HCT116 (cell line): ENCODE measurements around the gene GRM1. TPM values are rescaled to one million over a fixed set of nuclear protein-coding genes. Genes with fewer than 3 reads are reported as not detected.

Experiments used
- ATAC-seq: fragments of 200-7000 bp; cut with Tn5 transposase; 2 replicates; pipeline ENCODE4 v1.9.1; 2020; ENCODE audit warnings: mild to moderate bottlenecking, moderate library complexity
- BruUV-seq: library from RNA; stranded (reverse); fragments of 400-500 nt; replicated peaks from 2 replicates; lab custom pipeline; 2021; lab: Mats Ljungman, UMichigan
- CTCF ChIA-PET: fragments of 300-600 bp; sonication (Branson Sonifier 250); formaldehyde crosslinking; loops from one replicate; lab custom pipeline; 2021; ENCODE audit warnings: antibody characterized with exemption; lab: Charles Lee
- POLR2A ChIA-PET: fragments of 300-600, 350-600 bp; sonication (Branson Sonifier 250); formaldehyde crosslinking; loops from one replicate; lab custom pipeline; 2021; ENCODE audit warnings: antibody characterized with exemption; lab: Charles Lee
- RAD21 ChIA-PET, 2 experiments: fragments of 300-600 bp; sonication (Branson Sonifier 250); formaldehyde crosslinking; loops; one replicate each; lab custom pipeline; 2023; ENCODE audit warnings: low total read pairs in 2 of 2; ENCODE audit not compliant: uncharacterized antibody in 2 of 2, unreplicated experiment in 2 of 2, low non-redundant PET in 1 of 2; lab: Charles Lee
- DNase-seq: peaks from one replicate; pipeline ENCODE4 v3.0.0-alpha.2; 2010; ENCODE audit warnings: low read depth, low spot score
- H2AFZ ChIP-seq: fragments of 200-600 bp; shearing (Covaris generic), sonication (generic); 2 replicates; pipeline ENCODE4 v1.6.1; 2017; ENCODE audit warnings: low read depth, mixed run types, mixed read lengths, antibody characterized with exemption, low read length; ENCODE audit not compliant: poor library complexity, severe bottlenecking
- H3K27ac ChIP-seq: 2 replicates; pipeline ENCODE4 v1.5.1; 2012; ENCODE audit warnings: low read depth, low read length
- H3K27me3 ChIP-seq: fragments of 200-600 bp; sonication (generic); 2 replicates; pipeline ENCODE4 v1.6.1; 2016; ENCODE audit warnings: mixed run types, low read length, mixed read lengths; ENCODE audit not compliant: insufficient read depth
- H3K36me3 ChIP-seq, 2 experiments: fragments of 200-500 bp in 1 of 2; fragments of 200-600 bp in 1 of 2; sonication (Bioruptor generic) in 1 of 2; sonication (generic) in 1 of 2; 2 replicates each; pipeline versions ENCODE4 v1.5.1 to v1.6.1; 2014 to 2016; ENCODE audit warnings: low read length in 2 of 2, inconsistent platforms in 1 of 2, mixed read lengths in 1 of 2, mixed run types in 1 of 2; ENCODE audit not compliant: insufficient read depth in 2 of 2, control insufficient read depth in 1 of 2
- H3K4me1 ChIP-seq, 2 experiments: fragments of 200-600 bp in 1 of 2; sonication (generic) in 1 of 2; 2 replicates each; pipeline versions ENCODE4 v1.5.1 to v1.6.1; 2012 to 2017; ENCODE audit warnings: low read length in 2 of 2, inconsistent platforms in 1 of 2, mild to moderate bottlenecking in 1 of 2, mixed read lengths in 1 of 2, mixed run types in 1 of 2, moderate library complexity in 1 of 2; ENCODE audit not compliant: insufficient read depth in 2 of 2, control insufficient read depth in 1 of 2
- H3K4me2 ChIP-seq: fragments of 200-600 bp; sonication (generic); 2 replicates; pipeline ENCODE4 v1.6.1; 2017; ENCODE audit warnings: mixed run types, low read length, mixed read lengths
- H3K4me3 ChIP-seq, 2 experiments: fragments of 200-600 bp in 1 of 2; sonication (generic) in 1 of 2; replicated peaks in 1 of 2; 2 replicates each; pipeline ENCODE4 v1.5.1; 2011 to 2016; ENCODE audit warnings: low read length in 2 of 2, control low read depth in 1 of 2, low read depth in 1 of 2, mild to moderate bottlenecking in 1 of 2, mixed read lengths in 1 of 2, mixed run types in 1 of 2
- H3K79me2 ChIP-seq: fragments of 200-600 bp; sonication (generic); 2 replicates; pipeline ENCODE4 v1.6.1; 2017; ENCODE audit warnings: mild to moderate bottlenecking, mixed run types, low read length, moderate library complexity, mixed read lengths; ENCODE audit not compliant: insufficient read depth
- H3K9ac ChIP-seq: fragments of 200-600 bp; sonication (generic); 2 replicates; pipeline ENCODE4 v1.6.1; 2016; ENCODE audit warnings: low read length, mixed read lengths
- H3K9me2 ChIP-seq: fragments of 200-600 bp; sonication (generic), shearing (Covaris generic); 2 replicates; pipeline ENCODE4 v1.6.1; 2017; ENCODE audit warnings: mixed run types, mild to moderate bottlenecking, moderate library complexity; ENCODE audit not compliant: insufficient read depth
- H3K9me3 ChIP-seq, 2 experiments: fragments of 200-500 bp in 1 of 2; fragments of 200-600 bp in 1 of 2; sonication (Bioruptor generic) in 1 of 2; sonication (generic) in 1 of 2; 2 replicates each; pipeline ENCODE4 v1.6.1; 2014 to 2017; ENCODE audit warnings: low read length in 2 of 2, mixed read lengths in 2 of 2, inconsistent platforms in 1 of 2, low read depth in 1 of 2, mild to moderate bottlenecking in 1 of 2, mixed run types in 1 of 2, moderate library complexity in 1 of 2; ENCODE audit not compliant: control insufficient read depth in 1 of 2, insufficient read depth in 1 of 2
- H4K20me1 ChIP-seq: fragments of 200-600 bp; sonication (generic), shearing (Covaris generic); 2 replicates; pipeline ENCODE4 v1.6.1; 2017; ENCODE audit warnings: mixed run types, mild to moderate bottlenecking, moderate library complexity; ENCODE audit not compliant: insufficient read depth
- ATF3 ChIP-seq: IDR thresholded peaks from 2 replicates; pipeline ENCODE4 v1.6.1; 2012
- CEBPB ChIP-seq: IDR thresholded peaks from 2 replicates; pipeline ENCODE4 v1.6.1; 2012; ENCODE audit warnings: low read depth
- CTCF ChIP-seq, 3 experiments: fragments of 200-600 bp in 1 of 3; sonication (generic) in 1 of 3; IDR thresholded peaks in 2 of 3; conservative IDR thresholded peaks in 1 of 3; 2 replicates each; pipeline ENCODE4 v1.5.1; 2012 to 2017; ENCODE audit warnings: low read depth in 2 of 3, low read length in 2 of 3, antibody characterized with exemption in 1 of 3, borderline replicate concordance in 1 of 3, control low read depth in 1 of 3, mild to moderate bottlenecking in 1 of 3, mixed read lengths in 1 of 3, mixed run types in 1 of 3, moderate library complexity in 1 of 3; ENCODE audit not compliant: insufficient read depth in 1 of 3
- EGR1 ChIP-seq: IDR thresholded peaks from 2 replicates; pipeline ENCODE4 v1.6.1; 2012; ENCODE audit warnings: low read depth
- ELF1 ChIP-seq: IDR thresholded peaks from 2 replicates; pipeline ENCODE4 v1.6.1; 2012; ENCODE audit warnings: low read depth, borderline replicate concordance
- EZH2phosphoT487 ChIP-seq: fragments of 200-600 bp; IDR thresholded peaks from 2 replicates; pipeline ENCODE4 v1.6.1; 2018; ENCODE audit warnings: antibody characterized with exemption, borderline replicate concordance
- FOSL1 ChIP-seq: IDR thresholded peaks from 2 replicates; pipeline ENCODE4 v1.6.1; 2012; ENCODE audit warnings: low read depth
- JUND ChIP-seq: IDR thresholded peaks from 2 replicates; pipeline ENCODE4 v1.6.1; 2012
- MAX ChIP-seq: IDR thresholded peaks from 2 replicates; pipeline ENCODE4 v1.6.1; 2012
- POLR2A ChIP-seq: IDR thresholded peaks from 2 replicates; pipeline ENCODE4 v1.7.0; 2011; ENCODE audit warnings: borderline replicate concordance; ENCODE audit not compliant: insufficient read depth, insufficient read length; ENCODE audit errors: extremely low read depth
- POLR2AphosphoS5 ChIP-seq: IDR thresholded peaks from 2 replicates; pipeline ENCODE4 v1.6.1; 2011; ENCODE audit warnings: mild to moderate bottlenecking, low read depth, low read length, moderate library complexity
- SIN3A ChIP-seq: IDR thresholded peaks from 2 replicates; pipeline ENCODE4 v1.6.1; 2012; ENCODE audit warnings: low read depth
- SP1 ChIP-seq: IDR thresholded peaks from 2 replicates; pipeline ENCODE4 v1.6.1; 2012; ENCODE audit warnings: low read depth
- SRF ChIP-seq: IDR thresholded peaks from 2 replicates; pipeline ENCODE4 v1.6.1; 2012; ENCODE audit warnings: low read depth
- TCF7L2 ChIP-seq: IDR thresholded peaks from 2 replicates; pipeline ENCODE4 v1.7.0; 2011; ENCODE audit warnings: borderline replicate concordance, inconsistent platforms; ENCODE audit not compliant: insufficient read depth, insufficient read length; ENCODE audit errors: extremely low read depth
- YY1 ChIP-seq: IDR thresholded peaks from 2 replicates; pipeline ENCODE4 v1.6.1; 2011; ENCODE audit warnings: low read length, low read depth, moderate library complexity, mild to moderate bottlenecking; ENCODE audit not compliant: insufficient replicate concordance; ENCODE audit errors: extremely low read depth
- ZBTB33 ChIP-seq: IDR thresholded peaks from 2 replicates; pipeline ENCODE4 v1.6.1; 2011; ENCODE audit warnings: mild to moderate bottlenecking, low read length, moderate library complexity; ENCODE audit not compliant: insufficient replicate concordance; ENCODE audit errors: extremely low read depth
- ZFX ChIP-seq: fragments of 450-650 bp; IDR thresholded peaks from 2 replicates; pipeline ENCODE4 v1.6.1; 2017
- intact Hi-C: fragments of 100-400 bp; cut with micrococcal nuclease; formaldehyde crosslinking; loops from 2 replicates; pipeline ENCODE4 v1.10.0; 2022
- total RNA-seq: library from RNA; stranded (reverse); gene quantifications from one replicate; pipeline ENCODE4 v1.2.1, GENCODE V29; 2021; ENCODE audit not compliant: unreplicated experiment

Gene GRM1
- total RNA-seq, 1 experiment from 2014 or later, result not detected

GRCh38 chr6:146316175-146316495 lies 287.3 kb downstream of the GRM1 start:
- intact Hi-C loops, result no loop called here
- H3K4me2 ChIP-seq, result no peak overlapping the region
- H3K27me3 ChIP-seq, result no peaks in the 10 kb centered on the region; the same call in 1 of the 2 replicates
- CTCF ChIA-PET, result no interaction called here
- H3K4me1 ChIP-seq, result no peaks in the 10 kb centered on the region
- no peaks in the 10 kb centered on the region for H3K79me2 ChIP-seq
- POLR2A ChIA-PET, result no interaction called here
- ATAC-seq (no peak), DNase-seq (no peak)
- no peak overlapping the region for H3K27ac ChIP-seq
- H3K4me3 ChIP-seq, result no peak overlapping the region
- BruUV-seq, result no TSS peak
- H4K20me1 ChIP-seq, result no peaks in the 10 kb centered on the region
- no peaks in the 10 kb centered on the region for H3K9me2 ChIP-seq
- no peaks in the 10 kb centered on the region for H3K9me3 ChIP-seq
- no peak overlapping the region for H2AFZ ChIP-seq
- RAD21 ChIA-PET, result no interaction called here
- TF ChIP-seq ATF3 (no peak), ELF1 (no peak), SIN3A (no peak), ZBTB33 (no peak), SRF (no peak), CTCF (IDR thresholded peaks at IDR 0.05 in 2 of 3, conservative IDR thresholded peaks at IDR 0.05 in 1 of 3; ENCODE audit: borderline replicate concordance in 1 of 3, insufficient read depth in 1 of 3, low read depth in 2 of 3, low read length in 2 of 3) (no peak), TCF7L2 (no peak), POLR2AphosphoS5 (no peak), YY1 (no peak), POLR2A (no peak), FOSL1 (no peak), SP1 (no peak), JUND (no peak), EZH2phosphoT487 (no peak), ZFX (no peak), CEBPB (no peak), MAX (no peak), EGR1 (no peak)
- TF ChIP-seq, all 23 proteins: peak for 0
- Histone ChIP-seq H3K36me3 (no peaks in the 10 kb centered on the region), H3K9ac (no peak overlapping the region)
